ENCODE data around the gene GCNT1. TPM values are rescaled to one million over a fixed set of nuclear protein-coding genes. Genes with fewer than 3 reads are reported as not detected.

Gene GCNT1
- total RNA-seq, 2 experiments from 2014 or later = 3.5 to 4.9 TPM

GRCh38 chr9:76500061-76500460 is 41.1 kb downstream of the GCNT1 start:
- DNase-seq = no peak
- POLR2A ChIA-PET = no interaction called here
- intact Hi-C loops (cut with micrococcal nuclease) = no loop called here
- TF ChIP-seq CTCF (IDR thresholded peaks at IDR 0.05) = no peak
- Mint-ChIP-seq H3K4me3 (no peak overlapping the region), H3K9me3 (no peaks in the 10 kb centered on the region), H3K36me3 (ENCODE audit: low read depth) (peaks cover 8% of the 10 kb centered on the region), H3K27ac (no peak overlapping the region), H3K4me1 (ENCODE audit: low read depth) (no peaks in the 10 kb centered on the region), H3K27me3 (no peaks in the 10 kb centered on the region)
- ATAC-seq = no peak
- CTCF ChIA-PET = no interaction called here

GRCh38 chr9:76502746-76503145 is 43.8 kb downstream of the GCNT1 start:
- no peak for DNase-seq
- intact Hi-C loops (cut with micrococcal nuclease) = no loop called here
- no peak for ATAC-seq
- Mint-ChIP-seq H3K9me3 (no peaks in the 10 kb centered on the region), H3K27me3 (no peaks in the 10 kb centered on the region), H3K4me1 (ENCODE audit: low read depth) (no peaks in the 10 kb centered on the region), H3K27ac (no peak overlapping the region), H3K36me3 (ENCODE audit: low read depth) (peaks cover 8% of the 10 kb centered on the region), H3K4me3 (no peak overlapping the region)
- POLR2A ChIA-PET = no interaction called here
- CTCF ChIA-PET = interaction anchor here (1.2 kb wide), 1 partner anchor 44 kb away, joined by 4 read pairs; the partner anchor contains the start of gene GCNT1
- no peak for TF ChIP-seq CTCF (IDR thresholded peaks at IDR 0.05)

- no peak overlapping the region for H3K4me3 Mint-ChIP-seq
- CTCF ChIA-PET = no interaction called here
Measured at GRCh38 chr9:76510041-76510440, 51.1 kb downstream of the GCNT1 start.

GRCh38 chr9:76510446-76510845 is 51.5 kb downstream of the GCNT1 start:
- H3K9me3 Mint-ChIP-seq = no peaks in the 10 kb centered on the region
- POLR2A ChIA-PET = interaction anchor here (0.6 kb wide), 1 partner anchor 16 kb away, joined by 3 read pairs; no protein-coding TSS in a partner anchor
- no peaks in the 10 kb centered on the region for H3K27me3 Mint-ChIP-seq
- CTCF ChIA-PET = no interaction called here
- H3K4me1 Mint-ChIP-seq (ENCODE audit: low read depth) = no peaks in the 10 kb centered on the region
- DNase-seq = no peak
- intact Hi-C loops (cut with micrococcal nuclease) = no loop called here
- H3K36me3 Mint-ChIP-seq (ENCODE audit: low read depth) = no peaks in the 10 kb centered on the region
- H3K27ac Mint-ChIP-seq = no peak overlapping the region
- H3K4me3 Mint-ChIP-seq = no peak overlapping the region
- ATAC-seq = no peak
- no peak for TF ChIP-seq CTCF (IDR thresholded peaks at IDR 0.05)

More at GRCh38 chr9:76510041-76510440, 51.1 kb downstream of the GCNT1 start:
- H3K9me3 Mint-ChIP-seq = no peaks in the 10 kb centered on the region
- no peaks in the 10 kb centered on the region for H3K4me1 Mint-ChIP-seq (ENCODE audit: low read depth)
- no peak overlapping the region for H3K27ac Mint-ChIP-seq
- no peaks in the 10 kb centered on the region for H3K36me3 Mint-ChIP-seq (ENCODE audit: low read depth)
- TF ChIP-seq CTCF (IDR thresholded peaks at IDR 0.05) = no peak
- no peaks in the 10 kb centered on the region for H3K27me3 Mint-ChIP-seq
- intact Hi-C loops (cut with micrococcal nuclease) = no loop called here
- DNase-seq = no peak
- POLR2A ChIA-PET = interaction anchor here (0.6 kb wide), 1 partner anchor 16 kb away, joined by 3 read pairs; no protein-coding TSS in a partner anchor
- ATAC-seq = no peak

- no peak overlapping the region for H3K4me3 Mint-ChIP-seq
- no peaks in the 10 kb centered on the region for H3K27me3 Mint-ChIP-seq
- ATAC-seq (no peak), DNase-seq (no peak)
- CTCF ChIA-PET = no interaction called here
- POLR2A ChIA-PET = no interaction called here
- H3K9me3 Mint-ChIP-seq = no peaks in the 10 kb centered on the region
- TF ChIP-seq CTCF (IDR thresholded peaks at IDR 0.05) = no peak
- no peaks in the 10 kb centered on the region for H3K36me3 Mint-ChIP-seq (ENCODE audit: low read depth)
- intact Hi-C loops (cut with micrococcal nuclease) = no loop called here
- H3K27ac Mint-ChIP-seq = no peak overlapping the region
- peaks cover 4% of the 10 kb centered on the region for H3K4me1 Mint-ChIP-seq (ENCODE audit: low read depth)
Measured at GRCh38 chr9:76512826-76513225, 53.8 kb downstream of the GCNT1 start.
